GM18520 (cell line): ENCODE measurements around the gene ELOVL6.
A peak's percentile ranks its signal among the peaks of the same experiment; 100 is the strongest.
"Not testable (repeated sequence)": the region's sequence is repeated elsewhere in the genome, so short reads cannot be mapped to it uniquely, and the experiment has no call there.

Experiments used
- ATAC-seq: cut with Tn5 transposase; IDR thresholded peaks from one replicate; pipeline ENCODE4 v1.9.1; 2021; ENCODE audit not compliant: unreplicated experiment

Gene ELOVL6

DNA sequence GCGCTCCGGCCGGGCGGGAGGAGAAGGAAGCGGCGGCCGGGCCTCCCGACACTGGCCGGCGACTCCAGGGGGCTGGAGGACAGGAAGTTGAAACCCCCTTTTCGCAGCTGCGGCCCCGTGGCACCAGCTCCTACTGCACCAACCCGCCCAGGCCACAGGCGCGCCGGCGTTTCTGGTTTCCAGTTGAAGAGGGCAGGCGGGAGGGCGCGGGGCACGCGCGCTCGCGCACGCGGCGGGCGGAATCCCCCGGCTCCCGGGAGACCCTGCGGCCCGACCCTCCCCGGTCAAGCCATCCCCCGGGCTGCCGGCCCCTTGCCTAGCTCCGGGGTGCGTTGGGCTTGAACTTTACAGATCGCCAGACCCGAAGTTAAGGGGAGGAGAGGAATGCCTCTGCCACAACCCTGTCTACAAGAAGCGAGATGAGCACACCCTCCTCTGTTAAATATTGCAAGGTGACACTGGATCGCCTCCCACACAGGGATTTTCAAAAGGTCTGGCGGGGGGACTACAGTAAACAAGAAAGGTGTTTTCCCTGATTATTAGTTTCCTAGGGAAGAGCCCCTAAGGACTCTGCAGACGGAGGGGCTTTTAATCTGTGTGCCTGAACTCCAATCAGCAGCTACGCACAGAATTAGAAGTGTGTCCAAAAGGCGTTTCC lies 1.4 kb downstream of the ELOVL6 start:
- ATAC-seq: no peak

DNA sequence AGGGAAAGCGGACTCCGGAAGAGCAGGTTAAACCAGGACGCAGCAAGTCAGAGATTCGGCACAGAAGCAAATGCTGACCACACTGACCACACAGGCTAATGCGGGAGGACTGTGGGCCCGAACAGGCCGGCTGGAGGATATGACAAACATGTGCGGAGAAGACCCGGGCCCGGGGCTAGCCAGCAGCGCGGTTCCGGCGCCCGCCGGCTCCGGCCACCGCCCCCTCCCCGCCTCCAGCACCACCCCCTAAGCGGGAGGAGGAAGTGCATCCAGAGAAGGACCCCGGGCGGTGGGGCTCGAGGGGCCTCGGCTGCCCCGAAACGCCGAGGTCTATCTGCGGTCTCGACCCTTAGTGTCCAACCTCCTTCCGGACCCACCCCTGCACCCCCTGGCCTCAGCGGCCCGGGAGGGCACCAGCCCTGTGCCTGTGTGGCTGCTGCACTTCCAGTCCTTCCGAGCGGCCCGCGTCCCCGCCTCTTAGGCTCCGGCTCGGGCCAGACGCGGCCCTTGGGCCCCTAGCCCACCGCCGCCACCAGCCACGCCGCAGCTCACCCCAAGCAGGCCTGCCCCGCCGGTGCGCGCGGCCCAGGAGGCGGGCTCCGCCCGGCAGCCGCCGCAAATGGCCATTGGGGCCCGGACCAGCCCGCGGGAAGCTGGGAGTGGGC lies 2.1 kb downstream of the ELOVL6 start:
- no peak for ATAC-seq

DNA sequence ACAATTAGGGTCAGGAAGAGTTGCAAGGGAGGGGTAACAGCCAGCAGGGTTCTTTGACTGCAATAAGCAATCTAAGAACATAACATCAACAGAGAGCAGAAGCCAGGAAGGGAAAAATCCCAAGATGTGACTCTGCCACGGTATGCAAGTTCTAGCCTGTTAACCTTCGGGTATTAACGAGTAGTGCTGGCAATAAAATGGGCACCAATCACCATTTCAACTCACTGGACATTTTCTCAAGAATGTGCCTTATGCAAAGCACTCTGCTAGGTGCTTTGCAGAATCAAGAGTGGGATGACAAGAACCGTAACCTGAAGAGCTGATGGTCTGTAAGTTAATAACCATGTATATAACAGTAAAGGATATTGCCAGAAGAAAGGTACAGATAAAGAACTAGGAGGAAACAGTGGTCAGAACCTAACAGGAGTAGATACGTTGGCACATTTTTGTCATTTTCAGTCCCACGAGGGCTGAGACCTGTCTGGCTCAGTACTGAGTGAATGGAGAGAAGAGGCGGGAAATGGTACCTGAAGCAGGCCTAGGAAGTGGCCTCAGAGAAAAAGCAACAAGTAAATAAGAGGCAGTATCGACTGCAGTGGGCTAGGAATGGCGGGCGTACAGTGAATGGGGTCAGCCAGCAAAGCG lies 2.7 kb downstream of the ELOVL6 start:
- ATAC-seq: no peak

GRCh38 chr4:110193822-110194761 lies 4.3 kb downstream of the ELOVL6 start:
- ATAC-seq: peak; percentile 87

DNA sequence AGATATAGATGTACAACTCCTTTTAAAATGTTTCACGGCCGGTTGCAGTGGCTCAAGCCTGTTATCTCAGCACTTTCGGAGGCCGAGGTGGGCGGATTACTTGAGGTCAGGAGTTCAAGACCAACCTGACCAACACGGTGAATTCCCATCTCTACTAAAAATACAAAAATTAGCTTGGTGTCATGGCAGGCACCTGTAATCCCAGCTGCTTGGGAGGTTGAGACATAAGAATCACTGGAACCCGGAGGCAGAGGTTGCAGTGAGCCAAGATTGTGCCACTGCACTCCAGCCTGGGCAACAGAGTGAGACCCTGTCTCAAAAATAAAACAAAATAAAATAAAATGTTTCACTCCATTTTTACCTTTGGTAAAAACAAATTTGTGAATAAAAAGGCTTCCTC lies 5.1 kb downstream of the ELOVL6 start:
- not testable (repeated sequence) for ATAC-seq

DNA sequence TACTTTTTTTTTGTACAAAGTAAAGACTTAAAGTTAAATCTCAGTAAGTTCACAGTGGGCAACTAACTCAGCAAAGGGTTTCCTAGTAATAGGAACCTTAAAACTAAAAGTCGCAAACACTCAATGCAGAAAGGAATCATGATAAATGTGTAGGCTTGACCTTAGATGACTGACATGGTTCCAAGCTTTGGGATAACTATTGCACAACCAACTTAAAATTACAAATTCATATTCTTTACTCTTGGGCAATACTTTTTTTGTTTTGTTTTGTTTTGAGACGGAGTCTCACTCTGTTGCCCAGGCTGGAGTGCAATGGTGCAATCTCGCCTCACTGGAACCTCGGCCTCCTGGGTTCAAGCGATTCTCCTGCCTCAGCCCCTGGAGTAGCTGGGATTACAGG lies 8.2 kb downstream of the ELOVL6 start:
- no peak for ATAC-seq

GRCh38 chr4:110188113-110188512 lies 10.3 kb downstream of the ELOVL6 start:
- ATAC-seq: no peak

- ATAC-seq: no peak
These were observed 13.6 kb downstream of the ELOVL6 start for GRCh38 chr4:110184791-110185155.

- ATAC-seq: no peak
These were observed 14.2 kb downstream of the ELOVL6 start for GRCh38 chr4:110184140-110184790.

DNA sequence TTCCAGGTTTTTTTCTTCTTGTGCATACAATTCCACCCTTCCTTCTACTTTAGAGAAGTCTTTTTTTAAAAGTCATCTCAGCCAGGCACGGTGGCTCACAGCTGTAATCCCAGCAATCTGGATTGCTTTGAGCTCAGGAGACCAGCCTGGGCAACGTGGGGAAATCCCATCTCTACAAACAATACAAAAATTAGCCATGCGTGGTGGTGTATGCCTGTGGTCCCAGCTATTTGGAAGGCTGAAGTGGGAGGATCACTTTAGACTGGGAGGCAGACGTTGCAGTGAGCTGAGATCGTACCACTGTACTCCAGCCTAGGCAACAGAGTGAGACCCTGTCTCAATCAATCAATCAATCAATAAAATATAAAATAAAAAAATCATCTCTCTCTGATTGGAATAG lies 14.8 kb downstream of the ELOVL6 start:
- no peak for ATAC-seq

DNA sequence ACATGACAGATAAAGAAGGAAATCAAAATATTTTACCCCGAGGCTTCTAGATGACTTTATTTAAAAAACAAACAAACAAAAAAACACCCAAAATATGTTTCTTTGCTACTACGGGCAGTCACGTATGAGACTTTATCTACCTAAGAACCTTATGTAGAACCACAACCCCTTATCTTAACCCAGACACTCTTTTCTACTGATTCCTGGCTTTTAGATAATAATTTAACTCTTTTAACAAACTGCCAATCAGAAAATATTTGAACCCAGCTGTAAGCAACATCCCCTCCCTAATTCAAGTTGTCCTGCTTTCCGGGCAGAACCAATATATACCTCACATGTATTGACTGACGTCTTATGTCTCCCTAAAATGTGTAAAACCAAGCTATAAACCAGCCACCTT lies 15.4 kb downstream of the ELOVL6 start:
- no peak for ATAC-seq

- no peak for ATAC-seq
These were observed 16.5 kb downstream of the ELOVL6 start for GRCh38 chr4:110181890-110182289.

GRCh38 chr4:110175634-110176033 lies 22.8 kb downstream of the ELOVL6 start:
- ATAC-seq: no peak

- no peak for ATAC-seq
These were observed 25.4 kb downstream of the ELOVL6 start for GRCh38 chr4:110172972-110173371.

DNA sequence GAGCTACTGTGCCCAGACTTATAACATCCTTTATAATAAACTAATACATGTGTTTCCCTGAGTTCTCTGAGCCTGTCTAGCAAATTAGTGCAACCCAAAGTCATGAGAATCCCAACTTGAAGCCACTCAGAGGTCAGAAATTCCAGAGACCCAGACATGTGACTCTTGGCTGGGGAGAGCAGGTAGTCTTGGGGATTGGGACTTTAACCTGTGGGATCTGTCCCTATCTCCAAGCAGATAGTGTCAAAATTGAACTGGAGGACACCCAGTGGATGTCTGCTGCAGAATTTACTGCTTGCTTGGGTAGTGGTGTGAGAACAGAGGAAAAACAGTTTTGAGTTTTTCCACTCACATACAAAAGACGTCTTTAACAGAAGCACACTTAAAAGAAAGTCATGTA lies 26.4 kb downstream of the ELOVL6 start:
- no peak for ATAC-seq

GRCh38 chr4:110170861-110171260 lies 27.6 kb downstream of the ELOVL6 start:
- no peak for ATAC-seq

GRCh38 chr4:110165382-110166286 lies 32.8 kb downstream of the ELOVL6 start:
- ATAC-seq: peak; percentile 38

- ATAC-seq: no peak
These were observed 33.6 kb downstream of the ELOVL6 start for GRCh38 chr4:110164856-110165255.

DNA sequence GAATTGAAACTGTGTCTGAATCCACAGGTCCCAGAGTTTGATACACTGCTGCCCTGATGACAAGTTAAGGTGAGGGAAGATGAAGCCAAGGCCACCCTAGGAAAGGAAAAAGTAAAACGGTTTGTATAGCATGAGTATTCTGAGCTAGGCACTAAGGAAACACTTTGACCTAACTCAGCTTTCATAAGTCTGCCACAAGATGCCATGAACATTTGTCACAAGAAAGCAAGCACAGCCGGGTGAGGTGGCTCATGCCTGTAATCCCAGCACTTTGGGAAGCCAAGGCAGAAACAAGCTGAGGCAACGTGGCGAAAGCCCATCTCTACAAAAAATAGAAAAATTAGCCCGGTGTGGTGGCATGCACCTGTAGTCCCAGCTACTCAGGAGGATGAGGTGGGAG lies 34.2 kb downstream of the ELOVL6 start:
- ATAC-seq: no peak
